Gastroesophageal sphincter (tissue), 4 donors: Measurements from ENCODE around the gene TMEM196. TPM values are rescaled to one million over a fixed set of nuclear protein-coding genes. Genes with fewer than 3 reads are reported as not detected.
"Not testable (repeated sequence)": the region's sequence is repeated elsewhere in the genome, so short reads cannot be mapped to it uniquely, and the experiment has no call there.

Source experiments
- ATAC-seq: fragments of 150-250 bp; one replicate; pipeline ENCODE4 v1.9.1; 2016; ENCODE audit warnings: mild to moderate bottlenecking, moderate library complexity
- H3K27ac ChIP-seq, 4 donors: fragments of 200-600 bp; sonication (generic) in 3 of 4; 1 replicate in 3 of 4; 2 replicates in 1 of 4; pipeline ENCODE4 v1.5.1; 2016 to 2019
- H3K27me3 ChIP-seq: fragments of 200-600 bp; sonication (generic); one replicate; pipeline ENCODE4 v1.5.1; 2019
- H3K36me3 ChIP-seq, 2 donors: fragments of 200-600 bp; sonication (generic); one replicate each; pipeline ENCODE4 v1.5.1; 2019; ENCODE audit warnings: control low read depth in 1 of 2
- H3K4me1 ChIP-seq, 3 donors: fragments of 200-600 bp; sonication (generic); 1 replicate in 2 of 3; 2 replicates in 1 of 3; pipeline ENCODE4 v1.5.1; 2016 to 2019; ENCODE audit warnings: control low read depth in 2 of 3
- H3K4me3 ChIP-seq, 2 donors: fragments of 200-600 bp; sonication (generic); one replicate each; pipeline ENCODE4 v1.5.1; 2019; ENCODE audit warnings: mild to moderate bottlenecking in 1 of 2, moderate library complexity in 1 of 2
- H3K9me3 ChIP-seq, 3 donors: fragments of 200-600 bp; sonication (generic); one replicate each; pipeline ENCODE4 v1.5.1; 2017 to 2019; ENCODE audit warnings: control low read depth in 2 of 3
- EP300 ChIP-seq: sonication (generic); formaldehyde crosslinking; IDR thresholded peaks from one replicate; pipeline ENCODE4 v1.6.1; 2017; ENCODE audit warnings: antibody characterized with exemption, mild to moderate bottlenecking
- POLR2A ChIP-seq, 2 donors: fragments of 450-650 bp; IDR thresholded peaks; one replicate each; pipeline ENCODE4 v1.6.1; 2017; ENCODE audit warnings: antibody characterized with exemption in 2 of 2, mild to moderate bottlenecking in 2 of 2, moderate library complexity in 1 of 2
- POLR2AphosphoS5 ChIP-seq: sonication (generic); formaldehyde crosslinking; IDR thresholded peaks from one replicate; pipeline ENCODE4 v1.6.1; 2017; ENCODE audit warnings: antibody characterized with exemption
- WGBS, 2 donors: methylation state at CpG; one replicate each; pipeline ENCODE4 v1.1.5; 2018; ENCODE audit warnings: low coverage in 1 of 2; 5-methylcytosine and 5-hydroxymethylcytosine counted together
- total RNA-seq, 4 donors: library from RNA; depleted of rRNA; stranded (reverse); fragments of >200 nt; gene quantifications; one replicate each; pipeline ENCODE4 v1.1.0, GENCODE V29; 2016
- TF ChIP-seq, protein P1 (sequence below), 4 experiments: fragments of 200-600 bp in 2 of 4; fragments of 450-650 bp in 2 of 4; sonication (generic) in 1 of 4; IDR thresholded peaks; one replicate each; pipeline ENCODE4 v1.5.1; 2017 to 2019; ENCODE audit warnings: antibody characterized with exemption in 4 of 4, mild to moderate bottlenecking in 2 of 4, moderate library complexity in 2 of 4

The TMEM196 gene
- total RNA-seq, 4 donors from 2014 or later: 0.22 TPM; not detected in 3

DNA sequence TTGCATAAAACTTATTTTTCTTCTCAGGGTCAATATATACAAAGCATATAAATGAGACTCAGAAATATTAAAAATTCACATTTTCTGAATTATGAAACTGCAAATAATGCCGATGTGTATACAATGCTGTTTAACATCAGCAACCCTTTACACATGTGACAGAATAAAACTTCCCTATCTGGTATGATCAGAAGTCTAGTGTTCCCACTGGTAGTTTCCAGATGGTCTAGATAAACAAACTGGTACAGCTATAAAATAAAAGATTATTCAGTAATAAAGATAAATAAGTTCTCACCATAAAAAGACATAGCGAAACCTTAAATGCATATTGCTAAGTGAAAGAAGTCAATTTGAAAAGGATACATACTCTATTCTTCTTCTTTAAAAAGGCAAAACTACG is 72.5 kb downstream of the TMEM196 start:
- Histone ChIP-seq H3K9me3 (no peaks in the 10 kb centered on the region), H3K27me3 (no peaks in the 10 kb centered on the region), H3K27ac (no peak overlapping the region), H3K36me3 (peaks cover 0 to 49% of the 10 kb centered on the region in 2 donors), H3K4me1 (peaks cover 0 to 14% (median 0%) of the 10 kb centered on the region in 3 donors), H3K4me3 (no peak overlapping the region)
- 86 to 96% methylated on average over 3 of the region's 3 CpGs for WGBS, 2 donors
- no peak for ATAC-seq
- TF ChIP-seq POLR2A (IDR thresholded peaks at IDR 0.05) (no peak), EP300 (no peak), POLR2AphosphoS5 (no peak)
- TF ChIP-seq, protein P1, sequence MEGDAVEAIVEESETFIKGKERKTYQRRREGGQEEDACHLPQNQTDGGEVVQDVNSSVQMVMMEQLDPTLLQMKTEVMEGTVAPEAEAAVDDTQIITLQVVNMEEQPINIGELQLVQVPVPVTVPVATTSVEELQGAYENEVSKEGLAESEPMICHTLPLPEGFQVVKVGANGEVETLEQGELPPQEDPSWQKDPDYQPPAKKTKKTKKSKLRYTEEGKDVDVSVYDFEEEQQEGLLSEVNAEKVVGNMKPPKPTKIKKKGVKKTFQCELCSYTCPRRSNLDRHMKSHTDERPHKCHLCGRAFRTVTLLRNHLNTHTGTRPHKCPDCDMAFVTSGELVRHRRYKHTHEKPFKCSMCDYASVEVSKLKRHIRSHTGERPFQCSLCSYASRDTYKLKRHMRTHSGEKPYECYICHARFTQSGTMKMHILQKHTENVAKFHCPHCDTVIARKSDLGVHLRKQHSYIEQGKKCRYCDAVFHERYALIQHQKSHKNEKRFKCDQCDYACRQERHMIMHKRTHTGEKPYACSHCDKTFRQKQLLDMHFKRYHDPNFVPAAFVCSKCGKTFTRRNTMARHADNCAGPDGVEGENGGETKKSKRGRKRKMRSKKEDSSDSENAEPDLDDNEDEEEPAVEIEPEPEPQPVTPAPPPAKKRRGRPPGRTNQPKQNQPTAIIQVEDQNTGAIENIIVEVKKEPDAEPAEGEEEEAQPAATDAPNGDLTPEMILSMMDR (IDR thresholded peaks at IDR 0.05): no peak

DNA sequence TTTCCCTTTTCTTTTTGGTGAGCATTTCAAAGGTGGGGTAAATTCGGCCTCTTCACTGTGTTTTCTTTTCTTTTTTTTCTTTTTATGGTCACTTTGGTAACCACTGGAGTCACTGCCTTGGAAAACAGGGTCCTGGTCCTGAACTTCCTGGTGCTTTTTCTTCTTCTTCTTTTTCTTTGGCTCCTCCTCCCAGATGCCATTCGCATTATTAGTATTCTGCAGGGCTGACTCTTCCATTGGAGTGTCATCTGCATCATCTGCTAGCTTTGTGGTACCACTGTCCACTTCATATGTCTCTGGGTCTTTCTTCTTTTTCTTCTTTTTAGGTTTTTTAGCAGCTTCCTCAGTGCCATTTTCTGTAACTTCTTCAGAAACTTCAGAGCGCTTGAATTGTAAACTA is 75.1 kb downstream of the TMEM196 start:
- Histone ChIP-seq H3K9me3 (no peaks in the 10 kb centered on the region), H3K27me3 (no peaks in the 10 kb centered on the region), H3K36me3 (peaks cover 0 to 43% of the 10 kb centered on the region in 2 donors), H3K27ac (no peak overlapping the region), H3K4me3 (no peak overlapping the region), H3K4me1 (peaks cover 0 to 11% (median 0%) of the 10 kb centered on the region in 3 donors)
- TF ChIP-seq, protein P1 (IDR thresholded peaks at IDR 0.05): no peak
- TF ChIP-seq POLR2A (IDR thresholded peaks at IDR 0.05) (no peak), EP300 (no peak), POLR2AphosphoS5 (no peak)
- ATAC-seq: no peak
- 90 to 94% methylated on average over 2 to 3 of the region's 3 CpGs for WGBS, 2 donors

DNA sequence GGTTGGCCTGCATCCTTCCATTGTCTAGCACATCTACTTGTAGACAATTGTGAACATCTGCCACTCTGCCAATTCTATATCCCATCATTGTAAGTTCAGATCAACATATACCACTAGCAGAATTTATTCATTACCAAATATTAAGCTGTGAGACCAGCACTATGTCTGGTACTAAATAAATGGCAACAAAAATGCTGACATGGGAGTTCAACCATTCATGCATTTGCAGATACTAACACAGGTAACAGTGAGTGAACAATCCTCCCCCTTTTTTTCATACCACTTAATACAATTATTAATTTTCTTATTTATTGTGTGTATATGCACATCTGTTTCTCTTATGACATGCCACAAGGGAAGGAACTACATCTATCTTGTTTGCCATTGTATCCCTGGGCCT is 76.5 kb downstream of the TMEM196 start:
- peaks cover 0 to 29% of the 10 kb centered on the region in 2 donors for H3K36me3 ChIP-seq
- H3K9me3 ChIP-seq: no peaks in the 10 kb centered on the region
- H3K27me3 ChIP-seq: no peaks in the 10 kb centered on the region
- H3K4me1 ChIP-seq: peaks cover 0 to 11% (median 0%) of the 10 kb centered on the region in 3 donors
- no peak overlapping the region for H3K27ac ChIP-seq
- H3K4me3 ChIP-seq: no peak overlapping the region
- no peak for ATAC-seq
- TF ChIP-seq, protein P1 (IDR thresholded peaks at IDR 0.05): no peak
- no peak for TF ChIP-seq POLR2A (IDR thresholded peaks at IDR 0.05)
- TF ChIP-seq POLR2AphosphoS5: no peak
- TF ChIP-seq EP300: no peak

DNA sequence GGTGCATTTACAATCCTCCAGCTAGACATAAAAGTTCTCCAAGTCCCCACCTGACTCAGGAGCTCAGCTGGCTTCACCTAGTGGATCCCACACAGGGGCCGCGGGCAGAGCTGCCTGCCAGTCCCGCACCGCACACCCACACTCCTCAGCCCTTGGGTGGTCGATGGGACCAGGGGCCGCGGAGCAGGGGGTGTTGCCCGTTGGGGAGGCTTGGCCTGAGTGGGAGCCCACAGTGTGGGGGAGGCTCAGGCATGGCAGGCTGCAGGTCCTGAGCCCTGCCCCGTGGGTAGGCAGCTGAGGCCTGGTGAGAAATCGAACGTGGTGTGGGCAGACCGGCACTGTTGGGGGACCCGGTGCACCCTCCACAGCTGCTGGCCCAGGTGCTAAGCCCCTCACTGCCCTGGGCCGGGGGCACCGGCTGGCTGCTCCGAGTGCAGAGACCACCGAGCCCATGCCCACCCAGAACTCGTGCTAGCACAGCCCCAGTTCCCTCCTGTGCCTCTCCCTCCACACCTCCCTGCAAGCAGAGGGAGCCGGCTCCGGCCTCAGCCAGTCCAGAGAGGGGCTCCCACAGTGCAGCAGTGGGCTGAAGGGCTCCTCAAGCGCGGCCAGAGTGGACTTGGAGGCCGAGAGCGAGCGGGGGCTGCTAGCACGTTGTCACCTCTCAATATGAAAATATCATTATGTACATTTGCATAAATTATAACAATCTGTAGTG is 81.1 kb downstream of the TMEM196 start:
- WGBS, 2 donors: 89 to 95% methylated on average over 4 to 6 of the region's 26 CpGs
- TF ChIP-seq, protein P1 (IDR thresholded peaks at IDR 0.05): no peak
- TF ChIP-seq POLR2A (IDR thresholded peaks at IDR 0.05) (no peak), POLR2AphosphoS5 (no peak)

DNA sequence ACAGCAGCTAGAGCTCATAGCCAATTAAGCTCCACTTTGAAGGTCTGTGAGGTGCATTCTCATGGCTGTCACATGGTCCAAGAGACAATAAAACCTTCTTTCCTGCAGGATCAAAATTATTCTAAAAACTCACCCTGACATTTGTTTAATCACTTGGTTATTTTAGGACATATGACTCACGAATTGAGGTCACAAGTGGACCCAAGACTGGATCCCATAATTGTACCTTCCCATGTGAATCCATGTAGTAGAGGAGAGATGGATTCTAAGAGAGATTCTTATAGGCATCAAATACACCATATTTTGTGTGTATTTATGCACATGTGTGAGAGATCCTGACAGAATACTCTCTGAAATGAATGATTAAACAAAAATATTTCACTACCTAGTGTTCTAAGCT is 82.7 kb downstream of the TMEM196 start:
- Histone ChIP-seq H3K4me1 (no peaks in the 10 kb centered on the region), H3K4me3 (no peak overlapping the region), H3K36me3 (no peaks in the 10 kb centered on the region), H3K9me3 (no peaks in the 10 kb centered on the region), H3K27me3 (no peaks in the 10 kb centered on the region), H3K27ac (no peak overlapping the region)
- TF ChIP-seq POLR2A (IDR thresholded peaks at IDR 0.05) (no peak), EP300 (no peak), POLR2AphosphoS5 (no peak)
- TF ChIP-seq, protein P1 (IDR thresholded peaks at IDR 0.05): no peak
- WGBS, 2 donors: 0 to 33% methylated on average over 1 of the region's 1 CpG
- ATAC-seq: no peak

More for the DNA sequence above, 81.1 kb downstream of the TMEM196 start:
- H3K9me3 ChIP-seq: no peaks in the 10 kb centered on the region
- H3K4me1 ChIP-seq: no peaks in the 10 kb centered on the region
- peaks cover 0 to 10% of the 10 kb centered on the region in 2 donors for H3K36me3 ChIP-seq
- no peaks in the 10 kb centered on the region for H3K27me3 ChIP-seq
- H3K27ac ChIP-seq: no peak overlapping the region
- H3K4me3 ChIP-seq: no peak overlapping the region
- no peak for ATAC-seq

DNA sequence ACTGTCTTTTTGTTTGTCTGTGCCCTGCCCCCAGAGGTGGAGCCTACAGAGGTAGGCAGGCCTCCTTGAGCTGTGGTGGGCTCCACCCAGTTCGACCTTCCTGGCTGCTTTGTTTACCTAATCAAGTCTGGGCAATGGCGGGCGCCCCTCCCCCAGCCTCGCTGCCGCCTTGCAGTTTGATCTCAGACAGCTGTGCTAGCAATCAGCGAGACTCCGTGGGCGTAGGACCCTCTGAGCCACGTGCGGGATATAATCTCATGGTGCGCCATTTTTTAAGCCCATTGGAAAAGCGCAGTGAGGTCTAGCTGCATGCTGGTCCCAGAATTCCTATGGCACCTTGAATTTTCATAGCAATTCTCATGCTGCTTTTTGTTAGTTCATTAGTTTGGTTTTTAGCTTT is 84.3 kb downstream of the TMEM196 start:
- not testable (repeated sequence) for H3K27ac ChIP-seq, H3K4me1 ChIP-seq, H3K4me3 ChIP-seq, H3K36me3 ChIP-seq, H3K9me3 ChIP-seq, H3K27me3 ChIP-seq, ATAC-seq
- WGBS, 2 donors: 60 to 75% methylated on average over 3 to 9 of the region's 12 CpGs
